Endothelial cell of hepatic sinusoid (primary cell): ENCODE data around the gene TNS1.

ENCODE experiments used
- in situ Hi-C: cut with HindIII; loops from 2 replicates; pipeline ENCODE4 v1.10.0; 2017; ENCODE audit warnings: low sequenced_read_pairs

The TNS1 gene

DNA sequence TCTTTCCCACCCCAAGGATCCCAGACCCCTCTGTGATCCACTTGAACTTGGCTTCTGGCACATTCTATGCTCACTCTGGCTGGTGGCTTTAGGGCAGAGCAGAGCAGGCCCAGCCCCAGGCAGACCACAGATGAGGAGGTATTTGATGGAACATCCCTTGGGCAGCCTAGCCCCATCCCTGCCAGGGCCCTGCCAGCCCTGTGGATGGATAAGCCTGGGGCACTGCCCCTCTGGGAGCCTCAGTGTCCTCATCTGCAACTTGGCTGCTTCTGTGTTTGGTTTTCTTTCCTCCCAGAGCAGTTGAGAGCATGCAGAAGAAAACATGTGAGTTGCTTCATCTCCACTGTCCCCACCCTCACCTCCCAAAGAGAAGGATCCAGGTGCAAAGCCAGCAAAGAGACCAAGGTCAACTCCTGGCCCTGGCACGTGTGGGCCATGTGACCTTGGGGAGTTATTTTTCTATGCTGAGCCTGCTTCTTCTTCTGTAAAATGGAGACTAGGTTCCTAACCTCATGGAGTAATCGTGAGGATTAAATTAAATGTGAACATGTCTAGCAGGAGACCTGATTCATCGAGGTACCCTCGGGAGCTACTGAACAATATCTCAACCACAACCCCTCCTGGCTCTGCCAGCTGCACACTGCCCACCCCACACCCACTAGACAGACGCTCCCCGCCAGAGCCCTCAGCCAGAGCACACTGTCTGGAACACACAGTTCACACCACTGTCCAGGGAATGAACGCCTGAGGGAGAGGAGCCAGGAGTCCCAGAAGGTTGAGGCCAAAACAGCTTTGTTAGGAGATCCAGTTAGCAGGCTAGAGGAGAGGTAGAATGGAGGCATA lies 14.6 kb upstream of the TNS1 start:
- in situ Hi-C loops: no loop called here

DNA sequence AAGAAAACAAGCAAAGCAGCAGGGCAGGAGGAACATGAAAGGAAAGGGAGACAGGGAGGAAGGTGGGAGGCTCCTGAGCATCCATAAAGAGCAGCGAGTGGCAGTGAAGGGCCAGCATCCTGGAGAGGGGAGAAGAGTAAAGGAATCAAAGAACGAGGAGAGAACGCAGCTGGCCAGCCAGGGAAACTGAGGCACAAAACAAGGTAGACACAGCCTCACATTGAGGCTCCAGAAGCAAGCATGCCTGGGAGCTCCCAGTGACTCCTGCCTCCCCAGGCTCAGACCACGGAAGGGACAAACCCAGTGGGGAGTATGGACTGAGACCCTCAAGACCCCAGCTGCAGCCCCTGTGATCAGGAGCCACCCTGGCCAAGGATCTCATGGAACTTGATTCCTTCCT lies 14.0 kb upstream of the TNS1 start:
- in situ Hi-C loops: no loop called here

DNA sequence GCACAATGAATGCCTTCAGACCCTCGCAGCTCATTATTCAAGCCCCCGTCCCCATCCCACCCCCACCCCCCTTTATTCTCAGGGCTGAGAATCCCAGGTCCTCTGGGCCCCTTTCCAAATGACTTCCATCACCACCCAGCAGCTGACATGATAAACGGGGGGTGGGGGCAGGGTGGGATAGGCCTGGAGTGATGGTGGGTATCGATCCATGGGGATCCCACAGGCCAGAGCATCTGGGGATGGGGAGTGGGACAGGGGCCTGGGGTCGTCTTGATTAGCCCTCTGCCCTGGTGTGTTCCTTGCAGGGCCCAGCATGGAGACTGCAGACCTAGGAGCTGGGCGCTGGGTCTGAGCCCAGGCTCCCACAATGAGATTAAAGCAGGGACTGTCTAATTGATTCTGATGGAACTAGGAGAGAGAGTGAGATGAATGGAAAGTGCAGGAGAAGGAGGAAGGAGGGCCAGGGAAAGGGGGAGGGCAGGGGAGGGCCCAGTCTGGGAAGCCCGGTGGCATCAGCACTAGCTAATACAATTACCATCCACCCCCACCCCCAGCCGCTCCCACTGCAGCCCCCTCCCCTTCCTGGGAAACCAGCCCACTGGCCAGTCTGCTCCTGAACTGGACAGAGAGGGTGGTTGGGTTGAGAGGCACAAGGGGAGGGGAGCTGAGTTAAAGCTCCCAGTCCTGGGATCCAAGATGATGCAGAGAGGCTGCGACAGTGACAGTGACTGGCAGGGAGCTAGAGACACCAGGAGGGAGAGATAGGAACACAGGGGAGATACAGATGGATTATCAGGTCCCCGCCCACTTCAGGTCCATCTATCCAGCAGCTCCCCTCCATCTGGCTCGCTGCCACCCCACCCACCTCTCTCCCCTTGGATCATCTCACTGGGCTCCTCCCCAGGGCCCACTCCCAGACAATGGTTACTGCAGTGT lies 13.1 kb upstream of the TNS1 start:
- in situ Hi-C loops: no loop called here

DNA sequence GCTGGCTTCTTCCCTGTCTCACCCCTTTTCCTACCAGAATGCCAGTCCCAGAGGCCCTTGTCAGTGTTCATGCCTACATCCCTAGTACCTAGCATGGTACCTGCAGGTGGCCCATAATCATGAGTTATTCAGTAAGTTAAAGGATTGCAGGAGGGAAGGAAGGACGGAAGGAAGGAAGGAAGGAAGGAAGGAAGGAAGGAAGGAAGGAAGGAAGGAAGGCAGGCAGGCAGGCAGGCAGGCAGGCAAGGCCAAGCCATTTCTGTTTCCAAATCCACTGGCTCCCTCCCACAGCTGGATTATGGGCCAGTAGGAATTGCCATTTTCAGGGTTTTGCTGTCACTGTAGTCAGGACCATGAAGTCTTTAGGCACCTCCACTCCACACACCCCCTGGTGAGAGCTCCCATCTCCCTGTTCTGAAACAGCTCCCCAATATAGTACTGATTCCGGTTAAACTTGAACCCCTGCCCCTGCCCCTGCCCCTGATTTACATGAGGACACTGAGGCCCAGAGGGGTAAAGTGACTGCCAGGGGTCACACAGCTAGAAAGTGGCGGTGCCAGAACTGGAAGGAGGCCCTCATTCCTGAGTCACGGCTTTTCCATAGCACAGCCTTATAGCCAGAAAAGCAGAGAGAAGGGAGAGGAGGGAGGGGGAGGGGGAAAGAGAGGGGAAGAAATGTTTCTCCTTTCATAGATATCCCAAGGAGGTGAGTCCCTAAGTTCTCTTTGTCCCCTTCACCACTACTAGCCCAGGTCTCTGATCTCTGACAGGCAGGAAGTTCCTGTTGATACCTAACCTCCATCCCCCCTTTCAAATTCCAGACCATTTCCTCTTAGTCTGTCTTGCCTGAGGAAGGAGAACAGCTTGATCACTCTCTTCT lies 12.2 kb upstream of the TNS1 start:
- in situ Hi-C loops: no loop called here

DNA sequence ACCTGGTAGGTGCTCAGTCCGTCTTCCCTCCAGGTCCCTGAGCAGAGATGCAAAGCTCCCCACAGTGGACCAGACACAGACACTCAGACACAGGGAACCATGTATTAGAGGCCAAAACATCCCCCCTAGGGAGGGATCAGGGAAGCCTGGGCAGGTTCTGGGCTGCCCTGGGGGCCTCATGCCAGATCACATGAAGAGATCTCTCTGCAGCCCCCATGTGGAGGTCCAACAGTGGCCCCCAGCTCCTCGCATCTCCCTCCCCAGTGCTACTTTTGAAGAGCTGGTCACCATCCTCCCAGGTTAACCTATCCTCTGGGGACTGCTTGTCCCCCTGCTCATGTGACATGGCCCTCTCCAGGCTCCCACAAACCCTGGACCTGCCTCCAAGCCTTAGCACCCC lies 10.5 kb upstream of the TNS1 start:
- in situ Hi-C loops: no loop called here

DNA sequence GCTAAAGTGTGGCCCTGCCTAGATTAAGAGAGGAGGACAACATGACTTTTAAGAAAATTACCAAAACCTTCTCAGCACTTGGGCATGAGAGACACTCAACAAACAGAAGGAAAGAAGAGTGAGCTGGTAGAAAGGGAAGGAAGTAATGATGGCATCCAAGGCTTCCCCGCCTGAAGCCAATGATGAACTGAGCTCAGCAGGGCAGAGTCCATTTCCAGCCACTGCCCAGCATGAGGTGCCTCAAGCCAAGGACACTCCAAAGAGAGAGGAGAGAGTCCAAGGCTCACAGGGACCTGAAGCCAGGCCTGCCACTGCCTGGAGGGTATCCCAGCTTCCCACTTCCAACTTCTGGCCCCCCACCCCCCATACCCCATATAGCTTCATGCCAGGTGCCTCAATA lies 9.5 kb upstream of the TNS1 start:
- in situ Hi-C loops: no loop called here

DNA sequence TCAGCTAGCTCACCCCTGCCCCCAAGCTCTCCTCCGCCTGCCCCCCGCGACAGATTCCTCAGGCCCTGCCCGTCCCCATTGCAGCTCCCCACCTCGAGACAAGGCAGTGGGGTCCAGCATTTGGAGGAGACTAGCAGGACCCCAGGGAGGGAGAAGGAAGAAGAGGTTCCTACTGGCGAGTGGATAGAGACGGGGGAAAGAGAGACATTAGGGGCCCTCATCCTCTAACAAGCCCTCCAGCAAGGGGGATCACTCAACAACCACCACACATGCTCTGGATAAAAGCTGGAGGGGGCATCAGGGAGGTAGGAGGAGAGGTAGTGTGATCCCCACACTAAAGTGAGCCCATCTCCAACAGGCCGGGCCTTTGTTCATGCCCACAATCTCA lies 8.9 kb upstream of the TNS1 start:
- in situ Hi-C loops: no loop called here

DNA sequence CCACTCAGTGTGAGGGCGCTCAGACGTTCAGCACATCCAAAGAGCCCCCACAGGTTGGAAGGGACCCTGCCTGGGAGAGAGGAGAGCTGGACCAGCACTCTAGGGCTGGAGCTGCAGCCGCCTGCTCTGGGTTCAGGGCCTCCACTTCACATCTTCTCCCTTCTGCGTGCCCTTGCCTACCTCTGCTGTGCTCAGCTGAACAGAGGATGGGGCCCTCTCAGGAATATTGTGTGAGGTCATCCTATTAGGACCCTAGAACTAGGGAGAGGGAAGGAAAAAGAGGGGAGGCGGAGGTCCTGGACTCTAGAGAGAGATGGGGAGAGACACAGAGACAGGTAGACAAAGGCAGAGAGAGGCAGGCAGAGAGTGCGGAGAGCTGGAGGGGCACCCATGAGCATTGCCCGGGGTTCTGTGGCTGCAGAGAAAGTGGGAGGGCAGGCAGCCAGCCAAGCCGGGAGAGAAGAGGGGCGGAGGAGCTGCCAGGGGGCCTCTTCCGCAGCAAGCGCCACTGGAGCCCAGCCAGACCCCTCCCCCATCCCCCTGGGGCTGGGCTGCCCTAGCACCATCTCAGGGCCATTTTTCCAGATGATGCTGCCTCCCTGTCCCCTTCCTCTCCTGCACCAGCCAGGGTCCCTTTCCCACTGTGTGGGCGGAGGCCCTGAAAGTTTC lies 8.3 kb upstream of the TNS1 start:
- in situ Hi-C loops: no loop called here

DNA sequence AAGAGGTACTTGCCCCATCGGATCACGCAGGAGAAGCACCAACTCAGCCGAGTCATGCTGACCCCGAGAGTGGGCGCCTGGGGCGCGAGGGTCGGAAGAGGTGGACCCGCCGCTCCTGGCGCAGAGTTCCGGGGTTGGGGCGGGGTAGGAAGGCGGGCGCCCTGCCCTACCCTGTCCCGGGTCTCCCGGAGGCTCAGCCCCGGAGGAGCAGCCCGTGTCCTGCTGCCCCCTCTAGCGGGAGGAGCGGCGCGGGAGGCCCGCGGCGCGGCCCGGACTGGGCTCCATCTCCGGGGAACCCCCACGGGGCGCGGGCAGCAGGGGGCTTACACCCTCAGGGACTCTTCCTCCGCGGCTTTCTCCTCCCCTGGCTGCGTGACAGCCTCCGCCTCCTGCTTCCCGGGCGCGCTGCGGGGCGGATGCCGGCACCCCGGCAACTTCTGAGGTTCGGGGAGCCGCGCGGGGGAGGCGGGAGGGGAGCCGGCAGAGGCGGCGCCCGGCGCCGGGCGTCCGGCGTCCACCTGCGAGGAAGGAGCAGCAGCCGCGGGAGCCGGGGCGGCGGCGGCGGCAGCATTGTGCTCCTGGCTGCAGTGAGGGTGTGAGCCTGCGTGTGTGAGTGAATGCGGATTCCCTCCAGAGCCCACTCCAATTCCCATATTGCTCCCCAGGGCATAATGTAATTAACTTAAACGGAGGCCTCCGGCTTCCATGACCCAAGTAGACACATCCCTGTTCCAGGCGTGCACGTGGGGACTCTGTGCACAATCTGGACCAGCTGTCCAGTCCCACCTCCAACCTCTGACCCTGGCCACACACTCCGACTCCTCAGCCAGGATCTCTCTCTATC lies 7.6 kb upstream of the TNS1 start:
- in situ Hi-C loops: no loop called here

DNA sequence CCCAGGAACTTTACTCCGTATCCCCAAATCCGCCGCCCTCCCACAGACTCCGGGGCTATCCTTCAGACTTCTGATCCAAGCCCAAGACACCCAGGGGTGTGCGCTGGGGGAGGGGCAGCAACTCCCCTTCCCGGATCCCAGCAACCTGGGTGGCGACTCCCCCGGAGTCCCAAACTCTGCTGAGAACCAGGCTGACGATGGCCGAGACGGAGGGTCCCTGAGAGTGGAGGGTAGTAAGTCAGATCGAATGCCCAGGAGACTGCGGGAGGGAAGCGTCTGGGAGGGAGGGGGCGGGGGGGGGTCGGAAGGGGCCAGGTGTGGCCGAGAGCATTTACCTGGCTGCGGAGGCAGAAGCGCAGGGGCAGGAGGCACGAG lies 7.0 kb upstream of the TNS1 start:
- in situ Hi-C loops: no loop called here

DNA sequence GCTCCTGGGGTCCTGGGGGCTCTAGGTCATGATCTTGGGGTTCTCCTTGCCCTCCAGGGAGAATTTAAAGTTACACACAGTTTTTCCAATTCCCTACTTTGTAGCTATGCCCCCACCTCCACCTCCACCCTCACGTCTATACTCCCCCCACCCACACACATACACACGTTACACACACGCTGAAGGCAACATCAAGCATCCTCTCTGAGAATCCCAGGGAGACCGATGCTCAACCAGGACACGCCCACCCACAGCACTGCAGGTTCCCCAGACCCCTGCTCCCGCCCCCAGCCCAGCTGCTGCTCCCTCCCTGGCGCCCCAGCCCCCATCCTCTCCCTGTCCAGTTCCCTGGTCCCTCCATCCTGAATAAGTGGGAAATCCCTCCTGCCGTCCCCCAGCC lies 6.4 kb upstream of the TNS1 start:
- in situ Hi-C loops: no loop called here

DNA sequence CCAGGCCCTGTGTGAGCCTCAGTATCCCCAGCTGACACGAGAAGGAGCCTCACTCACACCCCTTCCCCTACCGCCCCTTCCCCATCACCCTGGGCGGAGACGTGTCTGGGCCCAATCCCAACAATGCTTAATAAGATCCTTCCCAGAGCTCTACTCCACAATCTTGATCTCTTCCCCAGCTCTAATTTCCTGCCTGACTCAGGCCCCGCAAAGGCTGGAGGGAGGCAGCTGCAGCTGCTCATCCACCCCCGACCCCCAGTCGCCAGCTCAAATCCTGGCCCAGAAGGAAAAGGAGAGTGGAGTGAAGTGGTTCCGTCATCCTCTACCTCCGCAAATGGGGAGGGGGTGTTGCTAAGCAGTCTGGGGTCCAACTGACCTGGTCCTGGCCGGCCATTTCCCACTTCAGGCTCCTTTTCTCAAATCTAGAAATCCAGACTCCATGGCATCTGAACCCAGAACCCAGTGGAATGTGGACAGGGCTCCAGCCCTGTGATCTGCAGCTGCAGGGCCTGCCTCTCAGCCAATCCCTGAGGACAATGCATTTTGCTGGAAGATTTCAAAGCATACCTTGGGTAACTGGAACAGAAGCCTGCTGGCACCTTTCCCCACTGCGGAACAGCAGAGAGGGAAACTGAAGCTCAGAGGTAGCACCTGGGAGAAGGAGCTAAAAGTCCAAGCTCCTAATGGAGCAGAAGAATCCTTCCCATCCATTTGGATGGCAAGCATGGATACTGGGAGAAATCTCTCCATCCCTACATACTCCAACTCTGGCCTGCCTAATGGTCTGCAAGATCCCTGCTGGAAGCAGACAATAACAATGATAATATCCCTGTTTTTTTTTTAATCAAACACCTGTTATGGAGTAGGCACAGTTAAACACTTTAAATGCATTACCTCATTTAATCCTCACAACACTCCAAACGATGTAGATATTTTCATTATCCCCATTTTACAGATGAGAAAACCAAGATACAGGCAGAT lies 5.6 kb upstream of the TNS1 start:
- in situ Hi-C loops: no loop called here

DNA sequence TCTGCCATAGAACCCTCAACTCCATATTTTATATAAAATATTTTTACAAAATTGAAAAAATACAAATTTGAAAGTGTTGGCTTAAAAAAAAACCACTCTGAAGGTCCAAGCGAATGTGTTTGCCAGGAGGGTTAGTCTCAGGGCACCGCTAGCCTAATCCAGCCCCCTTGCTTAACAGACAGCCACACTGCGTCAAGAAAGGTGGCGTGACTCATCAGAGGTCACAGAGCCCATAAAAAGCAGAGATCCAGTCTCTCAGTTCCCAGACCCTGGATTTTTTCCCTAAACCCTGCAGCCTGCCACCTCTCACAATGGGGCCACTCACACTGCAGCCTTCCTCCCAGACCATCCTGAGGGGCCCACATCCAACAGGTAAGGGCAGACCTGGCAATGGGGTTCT lies 3.9 kb upstream of the TNS1 start:
- in situ Hi-C loops: no loop called here

DNA sequence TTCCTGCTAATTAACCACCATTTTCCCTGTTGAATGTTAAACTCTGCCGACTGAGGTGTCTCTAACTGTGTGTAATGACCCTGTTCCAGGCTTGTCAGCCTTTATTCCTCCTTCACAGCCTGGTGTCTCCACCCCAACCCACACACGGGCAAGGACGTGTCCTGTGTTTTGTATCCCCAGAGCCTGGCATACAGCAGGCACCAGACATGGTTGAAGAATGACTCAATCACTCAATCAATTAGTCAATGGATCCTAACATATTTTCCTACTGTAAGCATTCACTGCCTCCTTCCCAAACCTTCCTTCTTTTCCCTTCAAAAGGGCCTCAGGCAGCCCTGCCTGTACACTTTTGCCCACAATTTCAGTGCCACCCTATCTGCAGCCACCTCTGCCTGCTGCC lies 2.7 kb upstream of the TNS1 start:
- in situ Hi-C loops: no loop called here

DNA sequence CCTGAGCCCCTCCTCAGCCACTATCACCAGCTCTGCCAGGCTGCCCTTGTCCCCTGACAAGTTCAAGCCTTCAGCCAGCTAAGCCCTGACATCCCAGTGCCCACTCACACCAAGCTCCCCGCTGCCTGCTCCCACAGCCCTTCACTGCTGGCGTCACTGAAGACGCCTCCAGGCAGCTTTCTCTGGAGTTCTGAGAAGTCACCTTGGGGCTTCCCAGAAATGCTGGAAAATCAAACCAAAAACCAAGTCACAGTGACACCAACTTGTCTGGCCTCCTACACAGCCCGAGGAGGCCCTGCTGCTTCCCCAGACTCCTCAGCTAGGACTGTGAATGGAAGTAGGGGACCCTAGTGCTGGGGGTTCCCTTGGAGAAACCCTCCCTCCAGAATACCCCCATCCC lies 2.2 kb upstream of the TNS1 start:
- in situ Hi-C loops: no loop called here

DNA sequence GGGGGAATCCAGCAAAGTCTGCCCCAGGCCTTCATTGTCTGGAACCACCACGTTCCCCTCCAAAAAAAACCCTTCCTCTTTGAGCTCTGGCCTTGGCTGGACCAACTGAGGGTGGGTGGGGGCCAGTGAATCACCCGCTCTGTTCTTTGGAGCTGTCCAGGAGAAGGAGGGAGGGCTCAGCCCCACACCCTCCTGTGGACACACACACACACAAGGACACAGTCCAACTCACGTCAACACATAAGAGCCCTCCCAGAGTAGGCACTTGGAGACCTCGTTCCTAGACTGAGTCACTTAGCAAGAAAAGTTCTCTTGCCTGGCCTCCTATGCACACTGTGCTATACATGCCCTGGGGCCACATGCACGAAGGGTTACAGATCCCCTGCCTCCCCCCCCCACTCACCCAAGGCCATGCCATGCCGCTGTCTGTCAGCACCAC lies 1.2 kb upstream of the TNS1 start:
- in situ Hi-C loops: no loop called here

DNA sequence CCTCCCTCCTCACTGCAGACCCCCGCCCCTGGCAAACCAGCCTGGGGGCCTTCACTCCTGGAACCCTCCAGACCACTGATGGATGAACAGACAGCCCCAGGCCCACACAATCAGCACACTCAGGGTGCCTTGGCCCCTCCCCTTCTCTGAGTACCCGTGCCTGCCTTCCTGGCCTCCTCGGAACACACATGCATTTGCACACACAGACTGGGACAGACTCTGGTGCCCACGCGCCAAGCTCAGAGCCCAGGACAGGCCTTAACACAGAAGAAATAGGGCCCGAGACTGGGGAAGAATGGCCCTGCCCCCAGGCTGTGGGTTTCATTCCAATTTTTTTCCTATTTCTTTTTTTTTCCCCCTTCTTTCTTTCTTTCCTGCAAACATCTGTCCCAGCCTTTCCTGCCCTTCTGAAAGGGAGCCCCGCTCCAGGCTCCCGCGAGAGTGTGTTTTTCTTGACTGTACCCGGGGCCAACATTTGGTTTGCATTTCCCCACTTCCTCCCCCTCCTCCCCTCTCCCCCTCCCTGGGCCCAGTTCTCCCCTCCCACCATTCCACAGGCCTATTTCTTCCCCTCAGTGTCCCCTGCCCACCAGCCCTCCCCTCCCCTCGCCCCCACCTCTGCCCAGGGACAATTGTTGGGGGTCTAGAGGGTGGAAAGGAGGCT lies 618 bp upstream of the TNS1 start:
- in situ Hi-C loops: no loop called here
